GM12878 (cell line): ENCODE results near the gene PGRMC2. TPM values are rescaled to one million over a fixed set of nuclear protein-coding genes. Genes with fewer than 3 reads are reported as not detected.

Experiments used
- ATAC-seq: fragments of 200-7000 bp; cut with Tn5 transposase; 3 replicates; pipeline ENCODE4 v1.9.1; 2020; ENCODE audit warnings: mild to moderate bottlenecking, moderate library complexity
- BruUV-seq: library from RNA; stranded (reverse); fragments of 400-500 nt; replicated peaks from 2 replicates; lab custom pipeline; 2021; lab: Mats Ljungman, UMichigan
- CTCF ChIA-PET: fragments of 300-600 bp; sonication (Branson Sonifier 250); formaldehyde crosslinking; extraction: SDS; loops from one replicate; lab custom pipeline; 2021; ENCODE audit warnings: inconsistent platforms; lab: Yijun Ruan, JAX
- POLR2A ChIA-PET: fragments of 350-600 bp; formaldehyde crosslinking; extraction: SDS; loops from one replicate; lab custom pipeline; 2021; ENCODE audit warnings: inconsistent platforms; lab: Charles Lee
- RAD21 ChIA-PET: fragments of 300-600 bp; sonication (Branson Sonifier 250); formaldehyde crosslinking; loops from one replicate; lab custom pipeline; 2023; ENCODE audit warnings: antibody characterized with exemption; ENCODE audit not compliant: unreplicated experiment; lab: Charles Lee
- SMC1A ChIA-PET: fragments of 300-600 bp; sonication (Branson Sonifier 250); formaldehyde crosslinking; loops from one replicate; lab custom pipeline; 2023; ENCODE audit not compliant: unreplicated experiment, uncharacterized antibody; lab: Charles Lee
- DNase-seq: peaks from one replicate; pipeline ENCODE4 v3.0.0-alpha.2; 2011; ENCODE audit warnings: low read depth, low spot score
- FAIRE-seq: peaks from 3 replicates; lab custom pipeline; 2011; peaks lifted over from hg19 to GRCh38; lab: Jason Lieb, UNC
- H2AFZ ChIP-seq: 2 replicates; pipeline ENCODE4 v1.6.0; 2011; ENCODE audit warnings: low read depth, low read length, control low read depth; ENCODE audit not compliant: control insufficient read depth
- H3K27ac ChIP-seq: 2 replicates; pipeline ENCODE4 v1.5.1; 2011; ENCODE audit warnings: control low read depth; ENCODE audit not compliant: control insufficient read depth, insufficient read depth
- H3K27me3 ChIP-seq, 2 experiments: replicated peaks in 1 of 2; 2 replicates each; pipeline versions ENCODE4 v1.6.0 to v1.6.1; 2011; ENCODE audit warnings: low read length in 1 of 2; ENCODE audit not compliant: control insufficient read depth in 2 of 2, insufficient read depth in 2 of 2
- H3K36me3 ChIP-seq, 2 experiments: 2 replicates each; pipeline ENCODE4 v1.5.1; 2011; ENCODE audit warnings: low read length in 1 of 2; ENCODE audit not compliant: control insufficient read depth in 2 of 2, insufficient read depth in 2 of 2
- H3K4me1 ChIP-seq: 2 replicates; pipeline ENCODE4 v1.6.1; 2011; ENCODE audit warnings: mild to moderate bottlenecking, low read length, moderate library complexity, mixed read lengths; ENCODE audit not compliant: control insufficient read depth, insufficient read depth
- H3K4me2 ChIP-seq: 2 replicates; pipeline ENCODE4 v1.6.0; 2011; ENCODE audit warnings: control low read depth; ENCODE audit not compliant: control insufficient read depth, insufficient read depth
- H3K4me3 ChIP-seq: fragments of 200-600 bp; sonication (generic); 2 replicates; pipeline ENCODE4 v1.5.1; 2016
- H3K79me2 ChIP-seq: 2 replicates; pipeline ENCODE4 v1.6.0; 2011; ENCODE audit warnings: low read length; ENCODE audit not compliant: control insufficient read depth, insufficient read depth
- H3K9ac ChIP-seq: 2 replicates; pipeline ENCODE4 v1.8.0; 2011; ENCODE audit warnings: low read length, control low read depth, mixed read lengths; ENCODE audit not compliant: control insufficient read depth, insufficient read depth
- H3K9me3 ChIP-seq: replicated peaks from 3 replicates; pipeline ENCODE4 v1.5.1; 2011; ENCODE audit warnings: mild to moderate bottlenecking, low read length; ENCODE audit not compliant: control insufficient read depth, insufficient read depth
- H4K20me1 ChIP-seq: 2 replicates; pipeline ENCODE4 v1.6.0; 2011; ENCODE audit not compliant: control insufficient read depth, insufficient read depth
- CHD1 ChIP-seq: IDR thresholded peaks from 2 replicates; pipeline ENCODE4 v1.6.1; 2012; ENCODE audit warnings: low read depth, low read length, improper control_type of control experiment
- GABPA ChIP-seq: IDR thresholded peaks from 2 replicates; pipeline ENCODE4 v1.6.1; 2014; ENCODE audit warnings: antibody characterized with exemption, low read depth, mild to moderate bottlenecking, inconsistent platforms
- IRF4 ChIP-seq: IDR thresholded peaks from 2 replicates; pipeline ENCODE4 v1.6.1; 2011; ENCODE audit warnings: low read depth, low read length
- LARP7 ChIP-seq: fragments of 450-650 bp; IDR thresholded peaks from 2 replicates; pipeline ENCODE4 v1.6.1; 2017; ENCODE audit warnings: mild to moderate bottlenecking
- MYB ChIP-seq: fragments of 150-350 bp; IDR thresholded peaks from 2 replicates; pipeline ENCODE4 v1.6.1; 2014; ENCODE audit warnings: mild to moderate bottlenecking, low read depth, low read length, borderline replicate concordance
- PAX8 ChIP-seq: fragments of 450-650 bp; IDR thresholded peaks from 2 replicates; pipeline ENCODE4 v1.6.1; 2017; ENCODE audit warnings: mild to moderate bottlenecking, moderate library complexity
- POLR2AphosphoS5 ChIP-seq: IDR thresholded peaks from 2 replicates; pipeline ENCODE4 v1.6.1; 2011; ENCODE audit warnings: mild to moderate bottlenecking, low read length, inconsistent platforms
- WGBS: methylation state at CpG from one replicate; pipeline ENCODE4 v1.1.6; 2016; ENCODE audit warnings: low lambda C conversion rate; ENCODE audit not compliant: insufficient replicate concordance, insufficient coverage; ENCODE audit errors: missing lambda C conversion rate; 5-methylcytosine and 5-hydroxymethylcytosine counted together
- in situ Hi-C: fragments of 300-500 bp; cut with MboI; formaldehyde crosslinking; loops from 9 replicates; pipeline ENCODE4 v1.14.3; 2018; ENCODE audit warnings: mixed read lengths
- intact Hi-C: fragments of 100-400 bp; cut with micrococcal nuclease; formaldehyde crosslinking; loops from one replicate; pipeline ENCODE4 v1.14.2; 2022; ENCODE audit not compliant: unreplicated experiment
- polyA plus RNA-seq, 11 experiments: library from polyadenylated mRNA; depleted of rRNA in 4 of 11; unstranded in 6 of 11; stranded (reverse) in 5 of 11; fragments of >200 nt; fragmentation: Nextera tagmentation in 4 of 11; fragmentation: Illumina TruSeq in 1 of 11; extraction: Ambion mirVana in 4 of 11; extraction: Trizol in 1 of 11; gene quantifications; 1 replicate in 1 of 11; 2 replicates in 10 of 11; pipeline versions ENCODE4 v1.2.1 to v1.2.3, GENCODE V29; 2011 to 2016; ENCODE audit warnings: inconsistent platforms in 2 of 11, missing spikeins in 2 of 11, low read depth in 1 of 11
- total RNA-seq, 4 experiments: library from RNA; depleted of rRNA in 3 of 4; stranded (reverse); fragments of >200 nt in 3 of 4; fragmentation: Illumina TruSeq in 1 of 4; extraction: Trizol in 1 of 4; gene quantifications; 2 replicates each; pipeline versions ENCODE4 v1.2.1 to v1.2.3, GENCODE V29; 2013 to 2021
- TF ChIP-seq, protein P1 (sequence below): fragments of 450-650 bp; IDR thresholded peaks from 2 replicates; pipeline ENCODE4 v1.6.1; 2014; ENCODE audit warnings: mild to moderate bottlenecking
- TF ChIP-seq, protein P2 (sequence below): IDR thresholded peaks from 2 replicates; pipeline ENCODE4 v1.6.1; 2012; ENCODE audit warnings: mild to moderate bottlenecking, low read depth, low read length
- TF ChIP-seq, protein P3 (sequence below), 3 experiments: IDR thresholded peaks in 2 of 3; conservative IDR thresholded peaks in 1 of 3; 2 replicates each; pipeline ENCODE4 v1.5.1; 2011; ENCODE audit warnings: low read depth in 3 of 3, low read length in 3 of 3, mild to moderate bottlenecking in 3 of 3, control low read depth in 2 of 3, moderate library complexity in 2 of 3, inconsistent platforms in 1 of 3, mixed read lengths in 1 of 3; ENCODE audit not compliant: control insufficient read depth in 2 of 3, insufficient read depth in 1 of 3; ENCODE audit errors: extremely low read depth in 1 of 3

Gene PGRMC2
- total and polyA plus RNA-seq, 10 of the 15 experiments (the other 5 are each of a cell fraction or from before 2014, with no cell fraction given), result 6.3 to 38.4 (median 12.0) TPM

DNA sequence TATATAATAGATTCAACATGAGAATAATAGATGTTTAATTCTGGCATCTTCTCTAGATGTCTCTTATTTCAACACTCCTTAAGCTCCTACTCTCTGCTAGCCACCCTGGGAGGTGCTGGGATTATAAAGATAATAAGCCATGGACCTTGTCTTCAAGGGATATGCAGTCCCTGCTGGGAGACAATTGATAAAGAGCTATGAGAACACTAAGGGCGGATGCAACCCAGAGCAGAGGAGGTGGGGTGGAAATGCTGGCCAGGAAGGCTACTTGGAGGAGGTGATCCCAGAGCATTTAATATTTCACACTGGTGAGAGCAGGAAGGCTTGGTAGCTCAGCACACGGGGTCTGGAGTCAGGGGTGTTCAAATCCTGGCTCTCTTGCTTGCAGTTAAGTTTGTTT lies 18.3 kb upstream of the PGRMC2 start:
- Histone ChIP-seq H3K4me1 (no peaks in the 10 kb centered on the region), H2AFZ (no peak overlapping the region), H3K9me3 (no peaks in the 10 kb centered on the region), H3K79me2 (no peaks in the 10 kb centered on the region), H3K27ac (no peak overlapping the region), H3K27me3 (no peaks in the 10 kb centered on the region), H3K4me2 (no peak overlapping the region), H3K4me3 (no peak overlapping the region), H3K36me3 (no peaks in the 10 kb centered on the region), H3K9ac (no peak overlapping the region), H4K20me1 (no peaks in the 10 kb centered on the region)
- ATAC-seq (no peak), DNase-seq (no peak), FAIRE-seq (no peak)
- 66% methylated on average over 2 of the region's 2 CpGs for WGBS
- ChIA-PET SMC1A (interaction anchor here (1.2 kb wide), 1 partner anchor 22 kb away, joined by 3 read pairs; no protein-coding TSS in a partner anchor), POLR2A (no interaction called here), RAD21 (no interaction called here), CTCF (interaction anchor here (0.8 kb wide), 1 partner anchor 17 kb away, joined by 3 read pairs; no protein-coding TSS in a partner anchor)
- TF ChIP-seq GABPA (no peak), LARP7 (no peak), MYB (no peak), PAX8 (no peak), CHD1 (no peak), POLR2AphosphoS5 (no peak), IRF4 (no peak)
- TF ChIP-seq, protein P1, sequence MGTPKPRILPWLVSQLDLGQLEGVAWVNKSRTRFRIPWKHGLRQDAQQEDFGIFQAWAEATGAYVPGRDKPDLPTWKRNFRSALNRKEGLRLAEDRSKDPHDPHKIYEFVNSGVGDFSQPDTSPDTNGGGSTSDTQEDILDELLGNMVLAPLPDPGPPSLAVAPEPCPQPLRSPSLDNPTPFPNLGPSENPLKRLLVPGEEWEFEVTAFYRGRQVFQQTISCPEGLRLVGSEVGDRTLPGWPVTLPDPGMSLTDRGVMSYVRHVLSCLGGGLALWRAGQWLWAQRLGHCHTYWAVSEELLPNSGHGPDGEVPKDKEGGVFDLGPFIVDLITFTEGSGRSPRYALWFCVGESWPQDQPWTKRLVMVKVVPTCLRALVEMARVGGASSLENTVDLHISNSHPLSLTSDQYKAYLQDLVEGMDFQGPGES, result no peak
- TF ChIP-seq, protein P2, sequence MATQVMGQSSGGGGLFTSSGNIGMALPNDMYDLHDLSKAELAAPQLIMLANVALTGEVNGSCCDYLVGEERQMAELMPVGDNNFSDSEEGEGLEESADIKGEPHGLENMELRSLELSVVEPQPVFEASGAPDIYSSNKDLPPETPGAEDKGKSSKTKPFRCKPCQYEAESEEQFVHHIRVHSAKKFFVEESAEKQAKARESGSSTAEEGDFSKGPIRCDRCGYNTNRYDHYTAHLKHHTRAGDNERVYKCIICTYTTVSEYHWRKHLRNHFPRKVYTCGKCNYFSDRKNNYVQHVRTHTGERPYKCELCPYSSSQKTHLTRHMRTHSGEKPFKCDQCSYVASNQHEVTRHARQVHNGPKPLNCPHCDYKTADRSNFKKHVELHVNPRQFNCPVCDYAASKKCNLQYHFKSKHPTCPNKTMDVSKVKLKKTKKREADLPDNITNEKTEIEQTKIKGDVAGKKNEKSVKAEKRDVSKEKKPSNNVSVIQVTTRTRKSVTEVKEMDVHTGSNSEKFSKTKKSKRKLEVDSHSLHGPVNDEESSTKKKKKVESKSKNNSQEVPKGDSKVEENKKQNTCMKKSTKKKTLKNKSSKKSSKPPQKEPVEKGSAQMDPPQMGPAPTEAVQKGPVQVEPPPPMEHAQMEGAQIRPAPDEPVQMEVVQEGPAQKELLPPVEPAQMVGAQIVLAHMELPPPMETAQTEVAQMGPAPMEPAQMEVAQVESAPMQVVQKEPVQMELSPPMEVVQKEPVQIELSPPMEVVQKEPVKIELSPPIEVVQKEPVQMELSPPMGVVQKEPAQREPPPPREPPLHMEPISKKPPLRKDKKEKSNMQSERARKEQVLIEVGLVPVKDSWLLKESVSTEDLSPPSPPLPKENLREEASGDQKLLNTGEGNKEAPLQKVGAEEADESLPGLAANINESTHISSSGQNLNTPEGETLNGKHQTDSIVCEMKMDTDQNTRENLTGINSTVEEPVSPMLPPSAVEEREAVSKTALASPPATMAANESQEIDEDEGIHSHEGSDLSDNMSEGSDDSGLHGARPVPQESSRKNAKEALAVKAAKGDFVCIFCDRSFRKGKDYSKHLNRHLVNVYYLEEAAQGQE, result no peak
- TF ChIP-seq, protein P3, sequence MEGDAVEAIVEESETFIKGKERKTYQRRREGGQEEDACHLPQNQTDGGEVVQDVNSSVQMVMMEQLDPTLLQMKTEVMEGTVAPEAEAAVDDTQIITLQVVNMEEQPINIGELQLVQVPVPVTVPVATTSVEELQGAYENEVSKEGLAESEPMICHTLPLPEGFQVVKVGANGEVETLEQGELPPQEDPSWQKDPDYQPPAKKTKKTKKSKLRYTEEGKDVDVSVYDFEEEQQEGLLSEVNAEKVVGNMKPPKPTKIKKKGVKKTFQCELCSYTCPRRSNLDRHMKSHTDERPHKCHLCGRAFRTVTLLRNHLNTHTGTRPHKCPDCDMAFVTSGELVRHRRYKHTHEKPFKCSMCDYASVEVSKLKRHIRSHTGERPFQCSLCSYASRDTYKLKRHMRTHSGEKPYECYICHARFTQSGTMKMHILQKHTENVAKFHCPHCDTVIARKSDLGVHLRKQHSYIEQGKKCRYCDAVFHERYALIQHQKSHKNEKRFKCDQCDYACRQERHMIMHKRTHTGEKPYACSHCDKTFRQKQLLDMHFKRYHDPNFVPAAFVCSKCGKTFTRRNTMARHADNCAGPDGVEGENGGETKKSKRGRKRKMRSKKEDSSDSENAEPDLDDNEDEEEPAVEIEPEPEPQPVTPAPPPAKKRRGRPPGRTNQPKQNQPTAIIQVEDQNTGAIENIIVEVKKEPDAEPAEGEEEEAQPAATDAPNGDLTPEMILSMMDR (IDR thresholded peaks at IDR 0.05 in 2 of 3, conservative IDR thresholded peaks at IDR 0.05 in 1 of 3; ENCODE audit: control insufficient read depth in 2 of 3, extremely low read depth in 1 of 3, insufficient read depth in 1 of 3, low read depth in 3 of 3, low read length in 3 of 3), result no peak
- BruUV-seq, result no TSS peak
- in situ Hi-C loops, result no loop called here
- intact Hi-C loops, result no loop called here
